Left lung (tissue), 10 donors: ENCODE data around the gene ZC3H18. TPM values are rescaled to one million over a fixed set of nuclear protein-coding genes. Genes with fewer than 3 reads are reported as not detected.

Experiments
- ATAC-seq: fragments of 200-7000 bp; cut with Tn5 transposase; one replicate; pipeline ENCODE4 v1.9.1; 2020; ENCODE audit warnings: moderate library complexity
- DNase-seq, 4 donors: peaks; one replicate each; pipeline ENCODE4 v3.0.0-alpha.2; 2013 to 2020
- H3K27ac ChIP-seq, 2 donors: fragments of 200-600 bp; sonication (generic) in 1 of 2; one replicate each; pipeline versions ENCODE4 v1.5.0 to v1.8.0; 2020 to 2021
- H3K27me3 ChIP-seq, 2 donors: fragments of 200-600 bp; sonication (generic) in 1 of 2; one replicate each; pipeline versions ENCODE4 v1.5.0 to v1.8.0; 2020 to 2021
- H3K36me3 ChIP-seq, 2 donors: fragments of 200-600 bp; sonication (generic) in 1 of 2; one replicate each; pipeline versions ENCODE4 v1.5.0 to v1.8.0; 2020 to 2021
- H3K4me1 ChIP-seq, 2 donors: fragments of 200-600 bp; one replicate each; pipeline ENCODE4 v1.8.0; 2021
- H3K4me3 ChIP-seq, 2 donors: fragments of 200-600 bp; sonication (generic) in 1 of 2; one replicate each; pipeline versions ENCODE4 v1.5.0 to v1.8.0; 2020 to 2021; ENCODE audit warnings: mild to moderate bottlenecking in 1 of 2
- H3K9me3 ChIP-seq, 2 donors: fragments of 200-600 bp; sonication (generic) in 1 of 2; one replicate each; pipeline versions ENCODE4 v1.5.0 to v1.8.0; 2020 to 2021
- CTCF ChIP-seq, 2 donors: fragments of 200-600 bp; sonication (generic) in 1 of 2; IDR thresholded peaks; one replicate each; pipeline versions ENCODE4 v1.5.0 to v1.8.0; 2021; ENCODE audit warnings: antibody characterized with exemption in 2 of 2
- intact Hi-C, 2 donors: fragments of 100-400 bp; cut with DNase I; formaldehyde crosslinking; loops; one replicate each; pipeline versions ENCODE4 v1.11.2 to v1.14.2; 2022
- polyA plus RNA-seq, 6 donors: library from polyadenylated mRNA; unstranded; fragments of 120-200 nt; gene quantifications; one replicate each; pipeline ENCODE4 v1.2.1, GENCODE V29; 2013; ENCODE audit not compliant: insufficient read length in 6 of 6
- total RNA-seq, 2 donors: library from RNA; stranded (reverse); fragmentation: NEBNext Ultra II Directional; extraction: Animal tissue kit (Norgen Biotek cat#: 25700); gene quantifications; one replicate each; pipeline ENCODE4 v1.2.1, GENCODE V29; 2021
- donor health status: DM: no; HTN: yes; CAD: no.
- donor health status: DM: no; HTN: no; CAD: no.

The ZC3H18 gene
- total and polyA plus RNA-seq, 8 donors, result 33.8 to 53.1 (median 38.5) TPM

- DNase-seq (no peak), ATAC-seq (no peak)
- no peak overlapping the region for H3K27ac ChIP-seq
- H3K4me1 ChIP-seq, result peaks cover 0 to 16% of the 10 kb centered on the region in 2 donors
- TF ChIP-seq CTCF (IDR thresholded peaks at IDR 0.05), result no peak
- H3K36me3 ChIP-seq, result peaks cover 0 to 43% of the 10 kb centered on the region in 2 donors
- no peak overlapping the region for H3K4me3 ChIP-seq
- no peaks in the 10 kb centered on the region for H3K9me3 ChIP-seq
- intact Hi-C loops, result no loop called here
- peaks cover 3 to 35% of the 10 kb centered on the region in 2 donors for H3K27me3 ChIP-seq
Measured at GRCh38 chr16:88676502-88677242, 106.5 kb downstream of the ZC3H18 start.

- Histone ChIP-seq H3K9me3 (no peaks in the 10 kb centered on the region), H3K4me3 (no peak overlapping the region), H3K36me3 (peaks cover 0 to 39% of the 10 kb centered on the region in 2 donors), H3K4me1 (peaks cover 0 to 24% of the 10 kb centered on the region in 2 donors), H3K27ac (no peak overlapping the region), H3K27me3 (peaks cover 3 to 42% of the 10 kb centered on the region in 2 donors)
- TF ChIP-seq CTCF (IDR thresholded peaks at IDR 0.05), result no peak
- DNase-seq, result no peak
- ATAC-seq, result no peak
- intact Hi-C loops, result no loop called here
Measured at GRCh38 chr16:88677721-88678120, 107.5 kb downstream of the ZC3H18 start.

GRCh38 chr16:88678224-88678979, 108.2 kb downstream of the ZC3H18 start:
- TF ChIP-seq CTCF (IDR thresholded peaks at IDR 0.05), result no peak
- intact Hi-C loops, result no loop called here
- peaks cover 0 to 37% of the 10 kb centered on the region in 2 donors for H3K36me3 ChIP-seq
- peaks cover 3 to 49% of the 10 kb centered on the region in 2 donors for H3K27me3 ChIP-seq
- H3K9me3 ChIP-seq, result no peaks in the 10 kb centered on the region
- H3K4me3 ChIP-seq, result no peak overlapping the region
- DNase-seq (peak in 1 of 4 donors; percentile 76), ATAC-seq (no peak)
- H3K27ac ChIP-seq, result no peak overlapping the region
- H3K4me1 ChIP-seq, result peaks cover 0 to 24% of the 10 kb centered on the region in 2 donors

- DNase-seq, result no peak
- Histone ChIP-seq H3K27ac (no peak overlapping the region), H3K9me3 (no peaks in the 10 kb centered on the region), H3K27me3 (peaks cover 3 to 70% of the 10 kb centered on the region in 2 donors), H3K36me3 (peaks cover 0 to 24% of the 10 kb centered on the region in 2 donors), H3K4me1 (peaks cover 5 to 39% of the 10 kb centered on the region in 2 donors), H3K4me3 (no peak overlapping the region)
- ATAC-seq, result no peak
- intact Hi-C loops, result no loop called here
- no peak for TF ChIP-seq CTCF (IDR thresholded peaks at IDR 0.05)
Measured at GRCh38 chr16:88680554-88681083, 110.4 kb downstream of the ZC3H18 start.
